MM.1S (cell line): Measurements from ENCODE around the gene COP1.

ENCODE experiments used
- CTCF ChIP-seq: fragments of 300-600 bp; sonication (generic); IDR thresholded peaks from 2 replicates; pipeline ENCODE4 v1.5.1; 2016; ENCODE audit warnings: antibody characterized with exemption, low read length, mixed read lengths
- EZH2 ChIP-seq: fragments of 300-600 bp; sonication (generic); optimal IDR thresholded peaks from 2 replicates; pipeline ENCODE3; 2017; ENCODE audit warnings: low read depth, mild to moderate bottlenecking, antibody characterized with exemption, low read length, mixed read lengths
- EZH2phosphoT487 ChIP-seq: fragments of 300-600 bp; sonication (generic); IDR thresholded peaks from 2 replicates; pipeline ENCODE4 v1.6.1; 2018; ENCODE audit warnings: antibody characterized with exemption, low read length

- TF ChIP-seq CTCF (peak; percentile 88), EZH2 (no peak), EZH2phosphoT487 (no peak)
Observed at GRCh38 chr1:176073524-176074157, 133.4 kb downstream of the COP1 start.
